Measurements from ENCODE around the gene ARG2. TPM values are rescaled to one million over a fixed set of nuclear protein-coding genes. Genes with fewer than 3 reads are reported as not detected.
"Not testable (repeated sequence)": the region's sequence is repeated elsewhere in the genome, so short reads cannot be mapped to it uniquely, and the experiment has no call there.

ARG2 gene
- total RNA-seq, 1 donor from 2014 or later, result 59.1 TPM

DNA sequence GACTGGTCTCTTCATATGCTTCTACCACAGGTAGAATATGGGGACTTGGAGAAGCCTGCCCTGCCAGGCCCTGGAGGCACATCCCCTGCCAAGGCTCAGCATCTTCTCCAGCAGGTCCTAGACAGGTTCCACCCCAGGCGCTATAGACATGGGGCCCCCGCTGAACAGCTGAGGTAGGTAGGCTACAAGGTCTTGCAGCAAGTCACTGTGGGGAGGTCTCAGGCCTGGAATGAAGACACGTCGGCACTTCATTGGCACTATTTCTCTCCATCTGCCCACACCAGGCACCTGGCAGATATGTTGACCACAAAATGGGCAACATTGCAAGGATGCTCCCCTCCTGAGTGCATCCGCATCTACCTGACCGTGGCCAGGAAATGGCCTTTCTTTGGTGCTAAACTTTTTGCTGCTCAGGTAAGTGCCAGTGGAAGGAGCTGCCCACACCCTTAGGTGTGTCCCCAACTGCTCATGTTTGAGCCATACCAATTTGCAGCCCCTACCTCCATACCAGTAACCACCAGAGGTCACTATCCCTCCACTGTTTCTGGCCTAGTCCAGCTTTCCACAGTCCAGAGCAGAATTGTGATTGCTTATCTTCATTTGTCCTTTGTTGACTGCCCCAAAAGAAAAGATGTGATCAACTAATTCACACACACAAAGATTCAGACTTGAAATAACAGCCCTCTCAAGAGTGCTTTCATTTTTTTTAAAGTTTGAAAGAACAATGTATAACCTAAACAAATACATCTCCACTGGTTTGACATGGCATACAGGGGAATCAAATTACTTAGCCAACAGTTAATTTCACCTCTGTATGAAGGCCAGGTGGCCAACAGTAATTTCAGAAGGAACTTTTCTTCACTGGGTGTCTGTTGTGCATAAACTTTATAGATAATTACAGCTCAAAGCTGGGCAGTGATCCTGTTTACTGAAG is 35.7 kb upstream of the ARG2 start:
- DNase-seq (ENCODE audit: low spot score in 2 of 2) (peak in 1 of 2 donors; percentile 55), FAIRE-seq (no peak)

- DNase-seq (ENCODE audit: low spot score in 2 of 2), result no peak
- no peak for FAIRE-seq
Measured at GRCh38 chr14:67584978-67585377, 34.7 kb upstream of the ARG2 start.

GRCh38 chr14:67586369-67586768 is 33.4 kb upstream of the ARG2 start:
- FAIRE-seq, result no peak

GRCh38 chr14:67589204-67589770 is 30.4 kb upstream of the ARG2 start:
- DNase-seq (ENCODE audit: low spot score in 2 of 2) (no peak), FAIRE-seq (no peak)

More at GRCh38 chr14:67586369-67586768, 33.4 kb upstream of the ARG2 start:
- DNase-seq (ENCODE audit: low spot score in 2 of 2), result no peak

DNA sequence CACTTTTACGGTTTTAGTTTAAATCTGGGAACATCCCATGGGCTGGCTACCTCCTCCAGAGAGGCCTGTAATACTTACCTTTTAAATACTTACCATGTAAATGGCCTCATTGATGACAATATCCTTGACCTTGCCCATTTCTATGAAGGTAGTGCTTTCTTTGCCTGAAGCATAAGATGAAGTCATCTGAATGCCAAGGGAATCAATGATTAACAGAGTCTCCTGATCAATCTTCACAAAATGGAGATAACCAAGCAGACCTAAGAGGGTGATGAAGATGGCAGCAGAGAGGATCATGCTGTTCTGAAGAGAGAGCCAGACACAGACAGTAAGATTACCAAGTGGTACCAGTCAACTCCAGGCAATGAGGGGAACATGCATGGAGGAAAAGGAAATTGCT is 26.1 kb upstream of the ARG2 start:
- DNase-seq (ENCODE audit: low spot score in 2 of 2); FAIRE-seq: not testable (repeated sequence)

GRCh38 chr14:67595392-67595791 is 24.3 kb upstream of the ARG2 start:
- DNase-seq (ENCODE audit: low spot score in 2 of 2) (no peak), FAIRE-seq (no peak)

DNA sequence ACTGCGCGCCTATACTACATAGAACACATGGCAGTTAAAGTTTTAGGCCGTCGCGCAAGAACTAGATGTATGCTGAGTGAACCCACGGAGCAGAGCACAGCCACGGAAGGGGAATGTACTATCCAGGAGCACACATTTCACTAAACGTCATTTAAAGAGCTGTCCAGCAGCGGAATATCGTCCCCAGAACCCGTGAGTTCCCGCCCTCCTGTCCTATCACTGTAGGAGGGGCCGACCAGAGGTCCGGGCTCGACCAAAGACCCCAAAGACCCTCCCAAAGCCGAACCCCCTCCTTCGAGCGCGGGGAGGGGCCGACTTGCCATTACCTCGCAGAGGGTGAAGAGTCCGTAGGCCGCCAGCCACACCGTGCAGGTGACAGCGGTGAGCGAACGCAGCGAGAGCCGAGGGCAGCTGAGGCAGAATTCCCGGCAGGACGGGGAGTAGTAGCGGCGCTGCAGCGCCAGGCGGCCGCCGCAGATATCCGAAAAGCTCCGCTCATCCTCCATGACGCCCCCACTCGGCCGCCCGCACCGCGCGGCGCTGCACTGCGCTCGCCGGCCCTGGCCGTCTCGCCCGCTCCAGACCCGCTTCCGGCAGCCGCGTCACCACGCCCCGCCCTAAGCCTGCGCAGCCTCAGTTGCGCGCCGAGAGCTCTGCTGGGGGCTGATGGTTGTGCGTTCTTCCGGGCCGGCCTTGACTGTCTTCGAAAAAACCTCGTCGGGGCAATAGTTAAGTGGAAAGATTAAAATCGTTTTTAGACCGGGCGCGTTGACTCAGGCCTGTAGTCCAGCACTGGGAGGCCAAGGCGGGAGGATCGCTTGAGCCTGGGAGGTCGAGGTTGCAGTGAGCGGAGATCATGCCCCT is 19.8 kb upstream of the ARG2 start, which contains the start of gene PIGH:
Gene PIGH (minus strand): TSS at position 571 of the 864 bp plus-strand sequence. CDS start 65 bp downstream, at position 506.
- no peak for FAIRE-seq
- DNase-seq (ENCODE audit: low spot score in 2 of 2), result peak; percentile 86 to 95

- FAIRE-seq; DNase-seq (ENCODE audit: low spot score in 2 of 2): not testable (repeated sequence)
Measured at GRCh38 chr14:67600562-67600974, 19.2 kb upstream of the ARG2 start.

DNA sequence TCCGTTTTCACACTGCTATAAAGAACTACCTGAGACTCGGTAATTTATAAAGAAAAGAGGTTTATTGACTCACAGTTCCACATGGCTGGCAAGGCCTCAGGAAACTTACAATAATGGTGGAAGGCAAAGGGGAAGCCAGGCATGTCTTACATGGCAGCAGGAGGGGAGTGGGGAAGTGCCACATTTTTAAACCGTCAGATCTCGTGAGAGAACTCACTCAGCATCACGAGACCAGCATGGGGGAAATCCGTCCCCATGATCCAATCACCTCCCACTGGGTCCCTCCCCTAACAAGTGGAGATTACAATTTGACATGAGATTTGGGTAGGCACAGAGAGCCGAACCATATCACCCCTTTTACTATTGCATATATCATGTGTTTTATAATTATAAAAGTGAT is 17.6 kb upstream of the ARG2 start:
- FAIRE-seq, result no peak

GRCh38 chr14:67602995-67603545 is 16.6 kb upstream of the ARG2 start:
- DNase-seq (ENCODE audit: low spot score in 2 of 2), result no peak
- FAIRE-seq, result no peak

More for the DNA sequence above, 17.6 kb upstream of the ARG2 start:
- DNase-seq (ENCODE audit: low spot score in 2 of 2), result no peak

DNA sequence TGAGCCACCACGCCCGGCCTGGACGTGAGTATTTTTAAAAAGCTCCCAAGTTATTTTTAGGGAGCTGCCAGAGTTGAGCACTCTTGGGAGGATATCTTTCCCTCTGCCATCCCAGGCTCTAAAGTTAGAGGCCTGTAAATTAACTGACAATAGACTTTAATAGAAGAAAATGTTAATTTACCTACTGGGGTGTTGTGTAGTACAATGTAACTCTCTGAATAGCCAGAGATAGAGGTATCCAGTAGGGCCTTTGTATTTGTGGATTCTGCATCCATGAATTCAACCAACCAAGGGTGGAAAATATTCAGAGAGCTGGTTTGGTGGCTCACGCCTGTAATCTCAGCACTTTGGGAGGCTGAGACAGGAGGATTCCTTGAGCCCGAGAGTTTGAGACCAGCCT is 12.1 kb upstream of the ARG2 start:
- FAIRE-seq, result no peak
- DNase-seq (ENCODE audit: low spot score in 2 of 2), result no peak

- DNase-seq (ENCODE audit: low spot score in 2 of 2) (no peak), FAIRE-seq (no peak)
Measured at GRCh38 chr14:67609642-67610310, 9.9 kb upstream of the ARG2 start.

DNA sequence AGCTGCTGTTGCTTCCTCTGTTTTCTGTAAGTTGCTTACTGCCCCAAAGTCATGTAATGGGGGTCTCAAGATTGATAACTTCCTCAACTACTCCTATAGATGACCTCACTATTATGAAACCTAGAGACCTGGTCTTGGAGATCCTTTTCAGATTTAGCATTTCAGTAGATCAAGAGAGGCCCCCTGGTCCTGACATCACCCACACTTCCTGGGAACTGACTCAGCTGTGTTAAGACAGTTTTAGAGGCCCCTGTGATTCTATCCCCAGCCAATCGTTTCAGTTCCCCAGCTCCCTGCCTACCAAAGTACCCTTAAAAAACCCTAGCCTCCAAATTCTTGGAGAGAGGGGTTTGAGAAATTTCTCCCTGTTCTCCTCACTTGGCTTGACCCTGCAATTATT is 9.2 kb upstream of the ARG2 start:
- DNase-seq (ENCODE audit: low spot score in 2 of 2), result no peak
- no peak for FAIRE-seq

DNA sequence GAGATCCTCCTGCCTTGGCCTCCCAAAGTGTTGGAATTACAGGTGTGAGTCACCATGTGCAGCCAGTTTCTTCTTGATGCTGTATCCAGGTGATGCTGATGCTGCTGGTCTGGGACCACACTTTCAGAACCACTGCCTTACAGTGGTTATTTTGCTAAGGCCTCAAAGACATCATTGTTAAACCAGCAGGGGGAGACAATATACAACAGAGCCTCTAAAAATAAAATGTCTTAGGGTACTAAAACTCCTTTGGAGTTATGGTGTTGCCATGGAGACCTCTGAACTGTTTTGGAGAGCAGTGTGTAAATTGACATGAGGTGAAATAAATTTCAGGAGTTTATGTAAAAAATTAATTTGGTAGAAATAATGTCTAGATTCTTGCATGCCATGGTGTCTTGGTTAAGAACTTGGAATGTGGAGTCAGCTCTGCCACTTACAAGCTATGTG is 1.1 kb upstream of the ARG2 start:
- FAIRE-seq, result no peak
- peak; percentile 46 to 53 for DNase-seq (ENCODE audit: low spot score in 2 of 2)

DNA sequence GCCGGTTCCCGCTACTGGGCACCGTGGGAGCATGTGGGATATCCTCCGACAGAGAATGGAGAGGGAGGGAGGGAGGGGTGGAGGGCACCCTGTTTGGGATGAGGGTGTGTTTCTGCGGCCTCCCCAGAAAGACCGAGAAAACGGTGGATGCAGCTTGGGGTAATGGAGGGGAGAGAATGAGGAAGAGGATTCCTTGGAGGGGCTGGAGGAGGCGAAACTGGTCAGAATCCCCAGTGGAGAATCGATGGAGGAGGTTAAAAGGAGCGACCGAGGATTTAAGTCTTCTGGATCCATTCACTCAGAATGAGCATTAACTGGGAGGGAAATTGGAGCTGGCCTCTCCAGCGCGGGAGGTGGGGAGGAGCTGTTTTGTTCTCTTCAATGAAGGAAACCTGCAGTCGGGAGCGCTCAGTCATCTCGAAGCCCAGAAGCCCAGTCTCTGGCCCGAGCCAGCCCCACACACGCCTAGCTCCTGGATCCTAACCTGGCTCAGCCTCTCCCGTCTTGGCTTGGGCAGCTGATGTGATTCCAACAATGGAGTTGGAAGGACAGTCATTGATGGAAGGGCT is 581 bp downstream of the ARG2 start:
- DNase-seq (ENCODE audit: low spot score in 2 of 2), result peak in 1 of 2 donors; percentile 19

GRCh38 chr14:67622675-67623074 is 3.0 kb downstream of the ARG2 start:
- FAIRE-seq (no peak), DNase-seq (ENCODE audit: low spot score in 2 of 2) (peak in 1 of 2 donors; percentile 33)

More for the DNA sequence above, 581 bp downstream of the ARG2 start:
- no peak for FAIRE-seq

- FAIRE-seq (no peak), DNase-seq (ENCODE audit: low spot score in 2 of 2) (no peak)
Measured at GRCh38 chr14:67623114-67623513, 3.4 kb downstream of the ARG2 start.

- not testable (repeated sequence) for DNase-seq (ENCODE audit: low spot score in 2 of 2); FAIRE-seq
Measured at GRCh38 chr14:67626131-67626530, 6.4 kb downstream of the ARG2 start.

DNA sequence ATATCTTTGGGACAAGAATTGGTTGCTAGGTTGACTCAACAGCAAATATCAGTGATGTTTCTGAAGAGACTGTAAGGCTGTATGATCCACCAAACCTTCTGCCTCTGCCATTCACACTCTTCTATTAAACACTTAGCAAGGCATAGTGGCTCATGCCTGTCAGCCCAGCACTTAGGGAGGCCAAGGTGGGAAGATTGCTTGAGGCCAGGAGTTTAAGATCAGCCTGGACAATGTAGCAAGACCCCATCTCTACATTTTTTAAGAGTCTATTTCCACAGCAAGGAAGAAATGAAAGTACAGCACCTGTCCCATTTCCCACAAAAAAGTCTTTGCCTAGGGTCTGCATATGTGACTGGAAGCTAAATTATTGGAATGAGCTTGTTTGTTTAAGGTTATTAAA is 7.8 kb downstream of the ARG2 start:
- DNase-seq (ENCODE audit: low spot score in 2 of 2) (no peak), FAIRE-seq (no peak)
